Duodenal mucosa (tissue), 2 donors: ENCODE data around the gene ACSF2.
A peak's percentile ranks its signal among the peaks of the same experiment; 100 is the strongest.

ENCODE experiments used
- H3K27ac ChIP-seq: one replicate; pipeline ENCODE4 v1.7.0; 2013; ENCODE audit warnings: low read depth, low read length
- H3K27me3 ChIP-seq, 2 donors: one replicate each; pipeline ENCODE4 v1.7.0; 2013; ENCODE audit warnings: low read length in 2 of 2, control low read depth in 1 of 2; ENCODE audit not compliant: insufficient read depth in 2 of 2, control insufficient read depth in 1 of 2
- H3K36me3 ChIP-seq, 2 donors: one replicate each; pipeline ENCODE4 v1.7.0; 2013; ENCODE audit warnings: low read length in 2 of 2, control low read depth in 1 of 2; ENCODE audit not compliant: insufficient read depth in 2 of 2, control insufficient read depth in 1 of 2
- H3K4me1 ChIP-seq, 2 donors: one replicate each; pipeline ENCODE4 v1.7.0; 2013; ENCODE audit warnings: low read length in 2 of 2, control low read depth in 1 of 2; ENCODE audit not compliant: insufficient read depth in 2 of 2, control insufficient read depth in 1 of 2
- H3K4me3 ChIP-seq, 2 donors: one replicate each; pipeline ENCODE4 v1.7.0; 2013; ENCODE audit warnings: low read length in 2 of 2, low read depth in 1 of 2
- H3K9ac ChIP-seq, 2 donors: one replicate each; pipeline ENCODE4 v1.7.0; 2013; ENCODE audit warnings: low read length in 2 of 2, low read depth in 1 of 2
- H3K9me3 ChIP-seq, 2 donors: one replicate each; pipeline ENCODE4 v1.7.0; 2013; ENCODE audit warnings: low read length in 2 of 2, control low read depth in 1 of 2; ENCODE audit not compliant: control insufficient read depth in 1 of 2

ACSF2 gene

GRCh38 chr17:50425682-50426471, at the start of gene ACSF2:
TSS of gene ACSF2 (plus strand) at chr17:50426218. CDS start at chr17:50426262, 44 bp downstream.
- Histone ChIP-seq H3K27me3 (no peaks in the 10 kb centered on the region), H3K9me3 (no peaks in the 10 kb centered on the region), H3K27ac (peak within 1 kb of the TSS; percentile 75), H3K36me3 (no peaks in the 10 kb centered on the region), H3K4me3 (peak within 1 kb of the TSS; percentile 74 to 97), H3K4me1 (peaks cover 54 to 62% of the 10 kb centered on the region in 2 donors), H3K9ac (peak within 1 kb of the TSS; percentile 66 to 78)

GRCh38 chr17:50379351-50380132, 46.5 kb upstream of the ACSF2 start:
- H3K9me3 ChIP-seq: no peaks in the 10 kb centered on the region
- H3K27me3 ChIP-seq: no peaks in the 10 kb centered on the region
- no peak overlapping the region for H3K4me3 ChIP-seq
- H3K27ac ChIP-seq: no peak overlapping the region
- no peak overlapping the region for H3K9ac ChIP-seq
- peaks cover 33 to 49% of the 10 kb centered on the region in 2 donors for H3K36me3 ChIP-seq
- H3K4me1 ChIP-seq: no peaks in the 10 kb centered on the region

GRCh38 chr17:50380369-50381259, 45.4 kb upstream of the ACSF2 start:
- Histone ChIP-seq H3K4me3 (no peak overlapping the region), H3K27me3 (no peaks in the 10 kb centered on the region), H3K4me1 (no peaks in the 10 kb centered on the region), H3K9ac (no peak overlapping the region), H3K36me3 (peaks cover 42 to 60% of the 10 kb centered on the region in 2 donors), H3K27ac (no peak overlapping the region), H3K9me3 (no peaks in the 10 kb centered on the region)

DNA sequence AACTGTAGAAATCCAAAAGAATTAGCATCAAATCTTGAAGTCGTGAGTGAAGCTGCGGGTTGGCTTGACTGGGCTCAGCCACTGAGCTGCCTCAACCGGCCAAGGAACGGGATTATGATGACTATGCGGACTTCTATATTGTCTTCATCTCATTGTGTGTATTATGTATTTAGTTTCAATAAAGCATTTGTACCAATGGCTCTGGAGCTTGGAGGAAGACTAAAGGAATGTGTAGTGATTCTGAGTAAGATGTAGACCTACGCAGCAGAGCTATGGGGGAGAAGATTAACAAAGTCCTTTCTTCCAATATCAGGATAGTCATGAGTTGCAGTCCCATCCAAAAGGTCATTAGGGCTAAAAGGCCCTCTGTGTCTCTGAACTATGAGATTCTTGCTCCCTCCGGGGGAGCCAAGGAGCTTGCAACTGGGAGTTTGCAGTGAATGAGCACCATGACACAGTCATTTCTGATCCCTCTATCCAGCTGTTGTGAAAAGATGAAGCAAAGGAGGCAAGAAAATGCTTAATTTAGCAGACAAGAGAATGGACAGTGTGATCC, 44.7 kb upstream of the ACSF2 start:
- Histone ChIP-seq H3K9ac (no peak overlapping the region), H3K27ac (no peak overlapping the region), H3K27me3 (no peaks in the 10 kb centered on the region), H3K36me3 (peaks cover 46 to 67% of the 10 kb centered on the region in 2 donors), H3K4me3 (no peak overlapping the region), H3K9me3 (no peaks in the 10 kb centered on the region), H3K4me1 (no peaks in the 10 kb centered on the region)

DNA sequence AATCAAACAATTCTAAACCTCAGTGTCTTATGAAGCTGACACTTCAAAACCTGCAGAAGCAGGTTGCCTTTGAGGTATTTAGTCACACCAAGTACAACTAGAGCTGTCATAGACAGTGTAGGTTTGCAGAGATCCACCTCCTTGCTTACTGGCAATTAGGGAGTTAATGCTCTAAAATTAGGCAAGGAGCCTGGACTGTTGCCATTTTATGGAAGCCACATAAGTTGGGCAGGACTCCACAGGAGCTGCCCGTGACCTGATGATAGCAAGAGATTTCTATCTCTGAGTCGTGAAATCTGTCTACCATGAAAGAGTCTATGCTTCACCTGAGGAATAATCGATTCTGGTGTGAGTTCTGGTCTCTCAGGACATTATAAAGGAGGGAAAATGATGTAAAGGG, 44.1 kb upstream of the ACSF2 start:
- H3K9me3 ChIP-seq: no peaks in the 10 kb centered on the region
- H3K4me3 ChIP-seq: no peak overlapping the region
- no peak overlapping the region for H3K9ac ChIP-seq
- H3K4me1 ChIP-seq: no peaks in the 10 kb centered on the region
- H3K27ac ChIP-seq: no peak overlapping the region
- H3K27me3 ChIP-seq: no peaks in the 10 kb centered on the region
- H3K36me3 ChIP-seq: peaks cover 51 to 73% of the 10 kb centered on the region in 2 donors

DNA sequence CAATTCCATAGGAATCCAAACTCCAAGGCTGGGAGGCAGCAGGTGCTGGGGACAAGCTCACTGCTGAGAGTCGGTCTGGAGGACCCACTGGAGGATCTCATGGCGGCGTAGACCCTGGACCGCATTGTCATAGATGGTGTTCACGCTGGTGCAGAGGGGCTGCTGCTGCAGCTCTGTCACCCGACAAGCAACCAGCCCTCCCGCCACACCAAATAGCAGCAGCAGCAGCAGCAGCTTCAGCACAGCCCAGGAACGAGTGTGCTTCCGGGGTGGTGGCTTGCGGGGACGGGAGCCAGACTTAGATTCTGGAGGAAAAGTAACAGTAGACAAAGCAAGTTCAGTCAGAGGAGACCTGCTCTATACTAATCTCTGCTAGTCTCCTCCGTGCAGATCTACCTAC, 43.1 kb upstream of the ACSF2 start:
- H3K4me3 ChIP-seq: no peak overlapping the region
- H3K27ac ChIP-seq: no peak overlapping the region
- H3K27me3 ChIP-seq: no peaks in the 10 kb centered on the region
- H3K36me3 ChIP-seq: peaks cover 60 to 83% of the 10 kb centered on the region in 2 donors
- no peak overlapping the region for H3K9ac ChIP-seq
- H3K9me3 ChIP-seq: no peaks in the 10 kb centered on the region
- no peaks in the 10 kb centered on the region for H3K4me1 ChIP-seq

DNA sequence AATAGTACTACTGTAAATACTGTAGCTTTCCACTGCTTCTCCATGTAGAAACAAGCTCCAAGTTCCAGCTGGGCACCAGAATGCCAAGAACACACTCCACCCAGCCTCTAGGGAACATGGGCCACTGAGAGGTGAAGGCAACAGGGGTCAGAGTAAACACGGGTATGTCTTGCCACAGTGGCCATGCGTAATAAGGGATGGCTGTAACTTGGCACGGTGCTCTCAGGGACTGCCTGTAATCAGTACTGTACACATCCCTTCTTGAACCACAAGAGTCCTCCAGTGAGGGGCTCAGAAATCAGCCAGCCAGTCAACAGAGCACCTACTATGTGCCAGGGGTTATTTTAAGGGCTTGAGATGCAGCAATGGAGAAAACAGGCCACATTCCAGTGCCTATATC, 39.5 kb upstream of the ACSF2 start:
- Histone ChIP-seq H3K4me3 (no peak overlapping the region), H3K27me3 (no peaks in the 10 kb centered on the region), H3K4me1 (no peaks in the 10 kb centered on the region), H3K36me3 (peaks cover 72 to 98% of the 10 kb centered on the region in 2 donors), H3K9me3 (no peaks in the 10 kb centered on the region), H3K27ac (no peak overlapping the region), H3K9ac (no peak overlapping the region)

- Histone ChIP-seq H3K9me3 (no peaks in the 10 kb centered on the region), H3K36me3 (peaks cover 74 to 99% of the 10 kb centered on the region in 2 donors), H3K4me1 (peaks cover 0 to 2% of the 10 kb centered on the region in 2 donors), H3K4me3 (no peak overlapping the region), H3K27ac (no peak overlapping the region), H3K27me3 (no peaks in the 10 kb centered on the region), H3K9ac (no peak overlapping the region)
These were observed 37.3 kb upstream of the ACSF2 start for GRCh38 chr17:50388728-50389127.

GRCh38 chr17:50389534-50389933, 36.5 kb upstream of the ACSF2 start:
- no peaks in the 10 kb centered on the region for H3K9me3 ChIP-seq
- no peaks in the 10 kb centered on the region for H3K27me3 ChIP-seq
- H3K9ac ChIP-seq: no peak overlapping the region
- peaks cover 77 to 99% of the 10 kb centered on the region in 2 donors for H3K36me3 ChIP-seq
- H3K4me1 ChIP-seq: peaks cover 2 to 6% of the 10 kb centered on the region in 2 donors
- H3K4me3 ChIP-seq: no peak overlapping the region
- no peak overlapping the region for H3K27ac ChIP-seq
